Testis (tissue), 3 donors: ENCODE results near the gene GLRA1. TPM values are rescaled to one million over a fixed set of nuclear protein-coding genes. Genes with fewer than 3 reads are reported as not detected.

Experiments used
- DNase-seq: peaks from one replicate; pipeline ENCODE4 v3.0.0-alpha.2; 2019
- H3K27ac ChIP-seq, 2 donors: fragments of 200-600 bp; sonication (generic); one replicate each; pipeline ENCODE4 v1.5.1; 2019
- H3K27me3 ChIP-seq: fragments of 200-600 bp; sonication (generic); one replicate; pipeline ENCODE4 v1.5.1; 2019
- H3K36me3 ChIP-seq: fragments of 200-600 bp; sonication (generic); one replicate; pipeline ENCODE4 v1.5.1; 2017; ENCODE audit warnings: low read depth; ENCODE audit errors: missing control alignments
- H3K4me1 ChIP-seq: fragments of 200-600 bp; sonication (generic); one replicate; pipeline ENCODE4 v1.5.1; 2019
- H3K4me3 ChIP-seq, 2 donors: fragments of 200-600 bp; sonication (generic); one replicate each; pipeline ENCODE4 v1.5.1; 2017 to 2019
- H3K9me3 ChIP-seq: fragments of 200-600 bp; sonication (generic); one replicate; pipeline ENCODE4 v1.5.1; 2017
- CTCF ChIP-seq, 3 experiments: fragments of 450-650 bp in 2 of 3; fragments of 200-600 bp in 1 of 3; sonication (generic) in 1 of 3; IDR thresholded peaks; one replicate each; pipeline ENCODE4 v1.5.1; 2016 to 2019; ENCODE audit warnings: antibody characterized with exemption in 3 of 3, mild to moderate bottlenecking in 2 of 3, moderate library complexity in 1 of 3
- POLR2A ChIP-seq: fragments of 450-650 bp; IDR thresholded peaks from one replicate; pipeline ENCODE4 v1.6.1; 2017; ENCODE audit warnings: antibody characterized with exemption, mild to moderate bottlenecking, moderate library complexity
- WGBS, 2 donors: methylation state at CpG; one replicate each; pipeline ENCODE4 v1.1.5; 2018; 5-methylcytosine and 5-hydroxymethylcytosine counted together
- intact Hi-C: fragments of 100-400 bp; cut with DNase I; formaldehyde crosslinking; loops from one replicate; pipeline ENCODE4 v1.15.1; 2023; ENCODE audit warnings: low total_unique reads
- polyA plus RNA-seq: library from polyadenylated mRNA; stranded (reverse); fragments of 350-450 nt; fragmentation: Illumina TruSeq; extraction: RNeasy Lipid Tissue Mini Kit (QIAGEN cat#74804); gene quantifications from one replicate; pipeline ENCODE4 v1.2.3, GENCODE V29; 2014; ENCODE audit warnings: low read depth, low replicate concordance; ENCODE audit not compliant: insufficient read depth
- total RNA-seq, 2 donors: library from RNA; depleted of rRNA; stranded (reverse); fragments of >200 nt; gene quantifications; one replicate each; pipeline ENCODE4 v1.2.3, GENCODE V29; 2016

Gene GLRA1
- total and polyA plus RNA-seq, 3 donors from 2014 or later: not detected

DNA sequence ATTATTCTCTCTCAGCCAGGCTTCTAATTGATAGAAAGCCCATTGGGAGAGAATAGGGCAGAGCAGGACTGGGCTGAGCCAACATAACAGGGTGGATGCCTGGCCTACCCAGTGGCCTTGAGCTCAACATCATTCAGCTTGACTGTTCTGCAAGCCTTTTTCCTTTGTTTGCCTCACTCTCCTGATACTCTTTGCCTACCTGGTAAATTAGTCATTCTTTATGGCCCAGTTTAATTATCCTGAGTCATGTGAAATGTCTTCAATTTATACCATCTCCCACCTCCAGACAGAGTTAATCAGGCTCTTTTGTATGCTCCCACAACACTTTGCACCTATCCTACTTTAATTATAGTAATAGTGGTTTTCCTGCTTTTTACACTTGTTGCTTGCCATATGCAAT, 13.6 kb downstream of the GLRA1 start:
- H3K36me3 ChIP-seq: no peaks in the 10 kb centered on the region
- no peak overlapping the region for H3K4me3 ChIP-seq
- no peak for DNase-seq
- no peak overlapping the region for H3K27ac ChIP-seq
- TF ChIP-seq POLR2A (no peak), CTCF (IDR thresholded peaks at IDR 0.05) (no peak)
- no peaks in the 10 kb centered on the region for H3K4me1 ChIP-seq
- intact Hi-C loops: no loop called here
- no peaks in the 10 kb centered on the region for H3K9me3 ChIP-seq
- H3K27me3 ChIP-seq: no peaks in the 10 kb centered on the region

DNA sequence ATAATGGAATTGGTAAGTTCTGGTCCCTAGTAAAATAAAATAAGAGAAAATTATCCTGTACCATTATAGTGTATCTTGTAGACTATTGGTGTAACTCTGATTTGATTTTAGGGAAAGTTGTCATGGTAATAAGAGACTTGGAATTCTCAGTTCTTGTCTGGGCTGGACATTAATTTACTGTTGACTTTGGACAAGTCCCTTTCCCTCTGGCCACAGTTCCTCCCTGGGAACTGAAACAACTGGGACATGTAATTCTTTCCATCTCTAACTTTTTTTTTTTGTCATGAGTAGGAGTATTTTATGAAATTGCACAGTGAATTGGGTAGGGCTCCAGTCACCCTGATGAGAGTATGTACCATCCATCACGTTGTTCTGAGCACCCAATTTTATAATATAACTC, 15.0 kb downstream of the GLRA1 start:
- H3K27me3 ChIP-seq: no peaks in the 10 kb centered on the region
- H3K9me3 ChIP-seq: no peaks in the 10 kb centered on the region
- no peak for DNase-seq
- 68 to 72% methylated on average over 1 of the region's 1 CpG for WGBS, 2 donors
- intact Hi-C loops: no loop called here
- H3K4me1 ChIP-seq: no peaks in the 10 kb centered on the region
- no peak overlapping the region for H3K4me3 ChIP-seq
- TF ChIP-seq CTCF (IDR thresholded peaks at IDR 0.05) (no peak), POLR2A (no peak)
- no peak overlapping the region for H3K27ac ChIP-seq
- no peaks in the 10 kb centered on the region for H3K36me3 ChIP-seq

DNA sequence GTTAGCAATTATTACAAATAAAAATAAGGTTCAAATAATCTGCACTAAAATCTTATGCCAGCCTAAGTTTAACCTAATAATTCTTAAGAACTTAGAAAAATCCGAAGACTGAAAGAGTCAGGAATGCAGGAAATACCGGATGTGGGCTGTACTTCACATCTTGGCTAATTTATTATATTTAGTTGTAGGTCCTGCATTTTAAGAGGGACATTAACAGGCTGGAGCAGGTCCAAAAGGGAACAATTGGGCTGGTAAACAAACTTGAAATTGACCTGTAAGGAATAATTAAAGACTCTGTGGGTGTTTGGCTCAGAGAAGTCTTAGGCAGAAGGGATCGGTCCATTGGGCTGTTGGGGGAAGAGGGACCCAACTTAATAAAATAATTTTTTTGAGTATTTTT, 18.4 kb downstream of the GLRA1 start:
- Histone ChIP-seq H3K27me3 (no peaks in the 10 kb centered on the region), H3K9me3 (no peaks in the 10 kb centered on the region), H3K4me3 (no peak overlapping the region), H3K27ac (no peak overlapping the region), H3K4me1 (no peaks in the 10 kb centered on the region), H3K36me3 (no peaks in the 10 kb centered on the region)
- intact Hi-C loops: no loop called here
- no peak for TF ChIP-seq CTCF (IDR thresholded peaks at IDR 0.05)
- TF ChIP-seq POLR2A: no peak
- DNase-seq: no peak
- 51 to 59% methylated on average over 3 of the region's 3 CpGs for WGBS, 2 donors

GRCh38 chr5:151905557-151905961, 19.1 kb downstream of the GLRA1 start:
- Histone ChIP-seq H3K27me3 (no peaks in the 10 kb centered on the region), H3K4me3 (no peak overlapping the region), H3K36me3 (no peaks in the 10 kb centered on the region), H3K9me3 (no peaks in the 10 kb centered on the region), H3K4me1 (no peaks in the 10 kb centered on the region), H3K27ac (no peak overlapping the region)
- no peak for DNase-seq
- intact Hi-C loops: no loop called here
- TF ChIP-seq POLR2A (no peak), CTCF (IDR thresholded peaks at IDR 0.05) (no peak)
- 59 to 66% methylated on average over 4 of the region's 4 CpGs for WGBS, 2 donors

DNA sequence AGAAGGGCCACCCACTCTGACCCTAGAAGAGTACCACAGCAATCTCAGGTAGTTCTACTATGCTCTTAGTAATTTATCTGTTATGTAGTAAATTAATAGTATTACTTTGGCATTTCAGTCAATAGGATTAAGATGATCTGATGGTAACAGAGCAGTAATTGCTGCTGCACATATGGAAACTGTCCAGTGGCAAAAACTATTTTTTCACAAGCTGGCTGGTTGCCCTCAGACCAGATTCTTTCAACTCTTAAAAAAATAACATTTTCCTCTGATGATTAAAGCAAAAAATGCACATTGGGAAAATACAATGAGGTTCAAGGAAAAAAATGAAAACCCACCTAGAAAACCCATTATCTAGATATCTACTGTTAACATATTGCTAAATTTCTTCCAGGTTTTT, 19.7 kb downstream of the GLRA1 start:
- intact Hi-C loops: no loop called here
- Histone ChIP-seq H3K27ac (no peak overlapping the region), H3K4me3 (no peak overlapping the region), H3K4me1 (no peaks in the 10 kb centered on the region), H3K36me3 (no peaks in the 10 kb centered on the region), H3K9me3 (no peaks in the 10 kb centered on the region), H3K27me3 (no peaks in the 10 kb centered on the region)
- DNase-seq: no peak
- no peak for TF ChIP-seq POLR2A
- TF ChIP-seq CTCF (IDR thresholded peaks at IDR 0.05): no peak
